GM12801 (cell line): ENCODE measurements around the gene USP6.

Source experiments
- CTCF ChIP-seq: IDR thresholded peaks from one replicate; pipeline ENCODE4 v1.5.1; 2011; ENCODE audit warnings: control low read depth; ENCODE audit not compliant: insufficient read length; ENCODE audit errors: extremely low read depth

Gene USP6

GRCh38 chr17:5210614-5211252 is 94.9 kb downstream of the USP6 start:
- TF ChIP-seq CTCF: no peak

GRCh38 chr17:5211458-5211857 is 95.6 kb downstream of the USP6 start:
- no peak for TF ChIP-seq CTCF

- TF ChIP-seq CTCF: no peak
Observed at GRCh38 chr17:5219536-5219935, 103.7 kb downstream of the USP6 start.

GRCh38 chr17:5220074-5220473 is 104.2 kb downstream of the USP6 start:
- TF ChIP-seq CTCF: no peak
